IPS-15b (cell line): ENCODE data around the gene CELF4.
A peak's percentile ranks its signal among the peaks of the same experiment; 100 is the strongest.

Source experiments
- H3K27me3 ChIP-seq: one replicate; pipeline ENCODE4 v1.6.1; 2013; ENCODE audit warnings: low read length; ENCODE audit not compliant: control insufficient read depth, insufficient read depth
- H3K36me3 ChIP-seq: one replicate; pipeline ENCODE4 v1.6.1; 2013; ENCODE audit warnings: low read length; ENCODE audit not compliant: control insufficient read depth, insufficient read depth
- H3K4me1 ChIP-seq: one replicate; pipeline ENCODE4 v1.6.1; 2013; ENCODE audit warnings: mild to moderate bottlenecking, low read length; ENCODE audit not compliant: control insufficient read depth, insufficient read depth
- H3K4me3 ChIP-seq: one replicate; pipeline ENCODE4 v1.5.1; 2013; ENCODE audit warnings: low read depth, low read length
- H3K9ac ChIP-seq: one replicate; pipeline ENCODE4 v1.6.1; 2013; ENCODE audit warnings: low read depth, mild to moderate bottlenecking, low read length
- H3K9me3 ChIP-seq: one replicate; pipeline ENCODE4 v1.6.1; 2013; ENCODE audit warnings: mild to moderate bottlenecking, low read length; ENCODE audit not compliant: control insufficient read depth, insufficient read depth

Gene CELF4

GRCh38 chr18:37544713-37545112 is 20.9 kb downstream of the CELF4 start:
- H3K9ac ChIP-seq = no peak overlapping the region
- H3K4me3 ChIP-seq = no peak overlapping the region
- H3K9me3 ChIP-seq = no peaks in the 10 kb centered on the region
- no peaks in the 10 kb centered on the region for H3K4me1 ChIP-seq
- H3K27me3 ChIP-seq = peaks cover 4% of the 10 kb centered on the region
- H3K36me3 ChIP-seq = no peaks in the 10 kb centered on the region

DNA sequence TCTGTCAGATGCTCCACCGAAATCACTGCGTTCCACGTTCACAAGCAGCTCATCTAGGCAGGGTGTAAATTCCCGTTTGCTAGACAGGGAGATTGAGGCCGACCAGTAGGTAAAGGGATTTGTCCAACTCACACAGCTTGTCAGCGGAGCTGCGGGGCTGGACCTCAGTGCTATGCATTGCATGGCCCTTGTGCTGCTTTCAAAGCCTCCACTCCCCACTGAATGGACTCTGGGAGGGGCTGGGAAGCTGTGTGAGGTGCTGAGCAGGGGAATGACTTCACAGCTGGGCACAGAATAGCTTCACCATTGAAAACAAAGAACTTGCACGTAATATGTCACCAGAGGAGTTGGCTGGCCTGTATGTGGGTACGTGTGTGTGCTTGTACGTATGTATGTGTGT is 21.4 kb downstream of the CELF4 start:
- Histone ChIP-seq H3K27me3 (peaks cover 8% of the 10 kb centered on the region), H3K9me3 (no peaks in the 10 kb centered on the region)

GRCh38 chr18:37543321-37543720 is 22.3 kb downstream of the CELF4 start:
- peaks cover 9% of the 10 kb centered on the region for H3K4me1 ChIP-seq
- no peak overlapping the region for H3K4me3 ChIP-seq
- H3K36me3 ChIP-seq = no peaks in the 10 kb centered on the region
- H3K9me3 ChIP-seq = no peaks in the 10 kb centered on the region
- H3K27me3 ChIP-seq = peaks cover 16% of the 10 kb centered on the region
- no peak overlapping the region for H3K9ac ChIP-seq

More for the DNA sequence above, 21.4 kb downstream of the CELF4 start:
- Histone ChIP-seq H3K36me3 (no peaks in the 10 kb centered on the region), H3K4me1 (peaks cover under 1% of the 10 kb centered on the region), H3K9ac (no peak overlapping the region), H3K4me3 (no peak overlapping the region)

- H3K36me3 ChIP-seq = no peaks in the 10 kb centered on the region
- H3K27me3 ChIP-seq = peaks cover 22% of the 10 kb centered on the region
- H3K4me3 ChIP-seq = no peak overlapping the region
- no peaks in the 10 kb centered on the region for H3K9me3 ChIP-seq
- H3K4me1 ChIP-seq = peaks cover 13% of the 10 kb centered on the region
- no peak overlapping the region for H3K9ac ChIP-seq
Observed at GRCh38 chr18:37541517-37541916, 24.1 kb downstream of the CELF4 start.

DNA sequence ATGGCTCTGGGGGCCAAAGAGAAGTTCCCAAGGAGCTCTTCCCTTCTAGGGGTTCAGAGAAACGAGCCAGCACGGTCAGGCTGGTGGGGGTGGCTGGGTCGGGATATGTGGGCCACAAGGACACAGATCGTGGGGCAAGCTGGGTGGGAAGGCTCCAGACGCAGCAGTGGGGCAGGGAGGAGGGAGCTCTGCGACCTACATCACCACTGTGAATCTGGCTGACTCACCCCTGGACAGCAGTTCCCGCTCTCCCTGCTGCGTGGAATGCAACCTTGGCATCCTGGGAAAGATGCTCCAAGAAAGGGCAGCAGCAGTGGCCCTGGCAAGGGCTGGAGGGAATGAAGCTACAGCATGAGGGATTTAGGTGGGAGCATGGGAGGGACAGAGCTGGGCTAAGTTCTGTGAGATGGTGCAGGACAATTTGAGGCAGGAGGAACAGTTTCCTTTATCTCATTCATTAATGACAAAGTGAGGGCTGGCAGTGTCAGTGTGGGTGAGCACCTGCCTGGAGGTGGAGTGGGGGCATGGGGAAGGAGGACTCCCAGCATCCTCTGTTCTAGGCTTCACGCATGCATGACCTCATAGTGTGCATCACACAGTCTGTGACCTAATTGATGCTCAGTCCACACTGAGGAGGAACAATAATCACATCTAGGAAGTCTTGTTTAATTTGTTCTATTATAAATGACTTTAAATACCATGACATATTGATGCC is 25.0 kb downstream of the CELF4 start:
- peaks cover 22% of the 10 kb centered on the region for H3K27me3 ChIP-seq
- no peaks in the 10 kb centered on the region for H3K36me3 ChIP-seq
- no peaks in the 10 kb centered on the region for H3K9me3 ChIP-seq
- peaks cover 13% of the 10 kb centered on the region for H3K4me1 ChIP-seq
- no peak overlapping the region for H3K9ac ChIP-seq
- no peak overlapping the region for H3K4me3 ChIP-seq

DNA sequence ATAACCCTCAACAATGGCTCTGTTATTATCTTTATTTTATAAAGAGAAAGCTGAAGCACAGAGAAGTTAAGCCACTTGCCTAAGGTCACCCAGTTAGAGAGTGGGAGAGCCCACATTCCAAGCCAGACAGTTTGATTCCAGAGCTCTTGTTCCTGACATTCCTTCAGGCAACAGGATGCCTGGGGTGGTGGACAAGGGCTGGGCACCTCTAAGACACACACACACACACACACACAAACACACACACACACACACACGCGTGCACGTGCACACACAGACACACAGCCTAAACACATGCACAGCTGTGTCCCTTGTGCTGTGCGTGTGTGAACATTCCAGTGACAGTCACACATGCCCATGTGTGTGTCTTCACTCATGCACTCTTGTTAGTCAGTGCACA is 26.4 kb downstream of the CELF4 start:
- H3K9ac ChIP-seq = no peak overlapping the region

DNA sequence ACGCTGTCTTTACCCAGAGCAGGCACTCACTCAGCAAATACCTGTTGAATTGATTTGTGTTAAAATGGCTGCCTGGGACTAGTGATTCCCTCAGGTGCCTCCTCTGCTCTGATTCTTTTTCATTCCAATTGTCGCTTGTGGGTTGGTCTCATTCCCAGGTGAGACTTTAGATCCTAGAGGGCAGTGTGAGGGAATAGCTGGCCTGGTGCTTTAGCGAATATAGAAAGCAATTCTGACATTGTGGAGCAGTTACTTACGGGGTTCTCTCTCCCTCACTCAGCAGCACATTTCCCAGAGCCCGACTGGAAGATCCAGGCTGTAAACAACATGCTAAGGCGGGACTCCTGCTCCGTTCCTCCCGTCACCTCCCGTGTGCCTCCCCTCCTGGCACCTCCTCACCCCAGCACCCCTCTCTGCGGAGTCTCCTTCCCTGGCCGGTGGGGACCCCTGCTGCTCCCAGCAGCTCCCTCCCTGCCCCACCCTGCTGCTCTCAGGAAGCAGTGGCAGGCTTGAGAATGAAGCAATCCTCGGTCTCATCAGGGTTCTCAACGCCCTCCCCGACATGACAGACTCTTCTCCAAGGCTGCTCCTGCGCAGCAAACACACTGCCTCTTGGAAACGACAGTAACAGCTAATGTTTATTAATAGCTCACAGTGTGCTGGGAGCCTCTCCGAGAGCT is 26.9 kb downstream of the CELF4 start:
- no peak overlapping the region for H3K9ac ChIP-seq

More for the DNA sequence above, 26.4 kb downstream of the CELF4 start:
- Histone ChIP-seq H3K36me3 (no peaks in the 10 kb centered on the region), H3K4me1 (peaks cover 13% of the 10 kb centered on the region), H3K27me3 (peaks cover 22% of the 10 kb centered on the region), H3K9me3 (no peaks in the 10 kb centered on the region), H3K4me3 (peak overlapping the region; percentile 46)

DNA sequence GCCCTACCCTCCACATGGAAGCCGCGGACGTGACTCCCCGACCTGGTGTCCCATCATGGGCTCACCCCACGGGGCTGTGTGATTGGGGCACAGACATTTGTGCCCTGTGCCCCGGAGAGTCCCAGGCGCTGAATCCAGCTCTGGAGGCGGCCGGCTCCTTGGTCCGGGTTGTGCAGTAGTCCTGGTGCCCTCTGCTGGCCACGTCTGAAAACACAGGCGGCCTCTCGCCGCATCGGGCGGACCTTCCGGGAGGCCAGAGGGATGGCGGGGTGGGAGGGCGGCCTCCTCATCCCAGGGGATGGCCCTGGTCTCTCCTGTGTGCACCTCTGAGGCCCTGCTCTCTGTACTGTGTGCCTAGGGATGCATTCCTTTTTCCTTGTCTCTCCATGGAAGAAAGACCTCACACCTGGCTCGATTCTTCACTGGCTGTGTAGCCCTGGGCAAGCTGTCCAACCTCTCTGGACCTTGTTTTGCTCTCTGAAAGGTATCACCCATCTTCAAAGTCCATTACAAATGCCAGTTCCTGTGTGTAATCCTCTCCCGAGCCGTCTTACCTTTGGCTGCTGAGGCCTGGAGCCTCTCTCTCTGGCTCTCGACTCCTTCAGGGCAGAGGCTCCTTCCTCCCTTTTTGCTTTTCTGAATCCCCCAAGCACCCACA is 27.6 kb downstream of the CELF4 start:
- Histone ChIP-seq H3K9ac (no peak overlapping the region), H3K36me3 (no peaks in the 10 kb centered on the region), H3K4me1 (peaks cover 16% of the 10 kb centered on the region), H3K9me3 (no peaks in the 10 kb centered on the region), H3K4me3 (peak overlapping the region; percentile 46), H3K27me3 (peaks cover 22% of the 10 kb centered on the region)

More for the DNA sequence above, 26.9 kb downstream of the CELF4 start:
- Histone ChIP-seq H3K27me3 (peaks cover 22% of the 10 kb centered on the region), H3K4me1 (peaks cover 16% of the 10 kb centered on the region), H3K9me3 (no peaks in the 10 kb centered on the region), H3K4me3 (peak overlapping the region; percentile 46), H3K36me3 (no peaks in the 10 kb centered on the region)

DNA sequence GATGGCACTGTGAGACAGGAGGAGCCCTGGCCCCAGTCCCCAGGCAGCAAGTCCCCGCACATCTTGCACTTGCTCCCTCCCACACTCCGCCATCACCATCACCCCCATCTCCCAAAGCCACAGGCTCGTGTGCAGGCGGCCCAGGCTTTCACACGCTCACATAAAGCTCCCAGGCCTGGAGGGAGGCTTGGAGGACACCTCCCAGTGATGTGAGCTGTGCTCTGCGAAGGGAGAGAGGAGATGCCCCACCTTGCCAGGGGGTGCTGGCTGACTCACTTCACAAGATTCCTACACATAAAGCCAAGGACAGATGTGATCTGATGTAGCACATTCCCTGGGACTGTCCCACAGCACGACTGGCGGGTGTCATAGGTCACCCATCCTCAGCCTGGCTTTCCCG is 28.9 kb downstream of the CELF4 start:
- Histone ChIP-seq H3K9me3 (no peaks in the 10 kb centered on the region), H3K4me1 (peaks cover 16% of the 10 kb centered on the region), H3K9ac (no peak overlapping the region), H3K4me3 (no peak overlapping the region), H3K27me3 (peaks cover 19% of the 10 kb centered on the region), H3K36me3 (no peaks in the 10 kb centered on the region)

- H3K9ac ChIP-seq = no peak overlapping the region
- peaks cover 21% of the 10 kb centered on the region for H3K27me3 ChIP-seq
- peaks cover 16% of the 10 kb centered on the region for H3K4me1 ChIP-seq
- no peaks in the 10 kb centered on the region for H3K9me3 ChIP-seq
- H3K4me3 ChIP-seq = no peak overlapping the region
- H3K36me3 ChIP-seq = no peaks in the 10 kb centered on the region
Observed at GRCh38 chr18:37535968-37536367, 29.6 kb downstream of the CELF4 start.

DNA sequence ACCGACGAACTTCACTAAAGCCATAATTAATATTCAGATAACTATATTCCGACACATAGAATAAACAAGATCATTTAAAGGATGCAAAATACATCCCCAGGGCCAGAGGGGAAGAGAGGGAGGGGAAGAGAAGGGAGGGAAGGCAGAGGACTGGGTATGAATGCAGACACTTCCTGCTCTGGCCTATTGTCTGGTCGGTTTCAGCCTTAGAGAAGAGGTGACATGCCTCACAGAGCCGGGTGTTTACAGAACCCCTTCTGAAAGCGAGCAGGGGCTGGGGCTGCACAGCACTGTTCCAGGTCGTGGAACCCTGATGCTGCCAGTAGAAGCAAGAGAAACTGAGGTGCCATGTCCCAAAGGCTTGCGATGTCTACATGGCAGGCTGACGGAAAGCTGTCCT is 31.0 kb downstream of the CELF4 start:
- peaks cover 16% of the 10 kb centered on the region for H3K4me1 ChIP-seq
- no peak overlapping the region for H3K4me3 ChIP-seq

More for the DNA sequence above, 31.0 kb downstream of the CELF4 start:
- H3K9ac ChIP-seq = no peak overlapping the region
- H3K9me3 ChIP-seq = no peaks in the 10 kb centered on the region
- peaks cover 21% of the 10 kb centered on the region for H3K27me3 ChIP-seq
- H3K36me3 ChIP-seq = no peaks in the 10 kb centered on the region
